HepG2 (cell line): ENCODE results near the gene TTLL11. TPM values are rescaled to one million over a fixed set of nuclear protein-coding genes. Genes with fewer than 3 reads are reported as not detected.

Experiments used
- BCL3 ChIP-seq: sonication (generic); formaldehyde crosslinking; IDR thresholded peaks from 2 replicates; pipeline ENCODE4 v1.5.1; 2020; ENCODE audit warnings: mild to moderate bottlenecking, missing genetic modification reagents, moderate library complexity
- CENPBD1 ChIP-seq: sonication (generic); formaldehyde crosslinking; IDR thresholded peaks from 2 replicates; pipeline ENCODE4 v1.8.0; 2022; ENCODE audit warnings: missing genetic modification reagents, low read depth, mild to moderate bottlenecking, borderline replicate concordance
- ELK4 ChIP-seq: sonication (generic); formaldehyde crosslinking; IDR thresholded peaks from 2 replicates; pipeline ENCODE4 v1.9.0; 2021; ENCODE audit warnings: missing genetic modification reagents, borderline replicate concordance
- MAFK ChIP-seq, 2 experiments: IDR thresholded peaks in 1 of 2; conservative IDR thresholded peaks in 1 of 2; 2 replicates each; pipeline ENCODE4 v1.6.1; 2011; ENCODE audit warnings: improper control_type of control experiment in 2 of 2, low read length in 2 of 2
- POLR2AphosphoS2 ChIP-seq: IDR thresholded peaks from 2 replicates; pipeline ENCODE4 v1.6.1; 2011; ENCODE audit warnings: low read depth, low read length, improper control_type of control experiment
- RXRA ChIP-seq: sonication (generic); formaldehyde crosslinking; IDR thresholded peaks from 2 replicates; pipeline ENCODE4 v1.5.1; 2020; ENCODE audit warnings: missing genetic modification reagents
- SMAD1 ChIP-seq: sonication (generic); formaldehyde crosslinking; IDR thresholded peaks from 2 replicates; pipeline ENCODE4 v1.4.0; 2020; ENCODE audit warnings: missing genetic modification reagents, low read depth, mild to moderate bottlenecking, borderline replicate concordance
- ZNF20 ChIP-seq: sonication (generic); formaldehyde crosslinking; IDR thresholded peaks from 2 replicates; pipeline ENCODE4 v1.4.0; 2020; ENCODE audit warnings: mild to moderate bottlenecking, moderate library complexity, missing genetic modification reagents
- ZNF432 ChIP-seq: sonication (generic); formaldehyde crosslinking; IDR thresholded peaks from 2 replicates; pipeline ENCODE4 v1.5.0; 2020; ENCODE audit warnings: missing genetic modification reagents, mild to moderate bottlenecking, borderline replicate concordance
- ZNF75D ChIP-seq: sonication (generic); formaldehyde crosslinking; IDR thresholded peaks from 2 replicates; pipeline ENCODE4 v1.8.1; 2023; ENCODE audit warnings: missing genetic modification reagents, mild to moderate bottlenecking, borderline replicate concordance
- polyA plus RNA-seq, 8 experiments: library from polyadenylated mRNA; depleted of rRNA in 3 of 8; stranded (reverse) in 7 of 8; unstranded in 1 of 8; fragments of >200 nt; fragmentation: Illumina TruSeq in 4 of 8; extraction: Trizol in 4 of 8; gene quantifications; 2 replicates each; pipeline versions ENCODE4 v1.2.1 to v1.2.3, GENCODE V29; 2011 to 2016; ENCODE audit warnings: low read depth in 4 of 8, missing spikeins in 1 of 8, mixed read lengths in 1 of 8; ENCODE audit not compliant: insufficient read depth in 1 of 8
- total RNA-seq, 5 experiments: library from RNA; depleted of rRNA; stranded (reverse); fragments of >200 nt; fragmentation: Illumina TruSeq; extraction: Trizol; gene quantifications; 2 replicates each; pipeline ENCODE4 v1.2.3, GENCODE V29; 2016; ENCODE audit warnings: low read depth in 1 of 5
- TF ChIP-seq, protein P1 (sequence below): sonication (generic); formaldehyde crosslinking; conservative IDR thresholded peaks from 2 replicates; pipeline ENCODE4 v1.4.0; 2020; ENCODE audit warnings: mild to moderate bottlenecking, missing genetic modification reagents, moderate library complexity
- TF ChIP-seq, protein P2 (sequence below): sonication (generic); formaldehyde crosslinking; conservative IDR thresholded peaks from 2 replicates; pipeline ENCODE4 v1.4.0; 2020; ENCODE audit warnings: missing genetic modification reagents

TTLL11 gene
- total and polyA plus RNA-seq, 2 of the 13 experiments (the other 11 are each of a cell fraction or from before 2014, with no cell fraction given): 4.5 to 5.2 TPM

DNA sequence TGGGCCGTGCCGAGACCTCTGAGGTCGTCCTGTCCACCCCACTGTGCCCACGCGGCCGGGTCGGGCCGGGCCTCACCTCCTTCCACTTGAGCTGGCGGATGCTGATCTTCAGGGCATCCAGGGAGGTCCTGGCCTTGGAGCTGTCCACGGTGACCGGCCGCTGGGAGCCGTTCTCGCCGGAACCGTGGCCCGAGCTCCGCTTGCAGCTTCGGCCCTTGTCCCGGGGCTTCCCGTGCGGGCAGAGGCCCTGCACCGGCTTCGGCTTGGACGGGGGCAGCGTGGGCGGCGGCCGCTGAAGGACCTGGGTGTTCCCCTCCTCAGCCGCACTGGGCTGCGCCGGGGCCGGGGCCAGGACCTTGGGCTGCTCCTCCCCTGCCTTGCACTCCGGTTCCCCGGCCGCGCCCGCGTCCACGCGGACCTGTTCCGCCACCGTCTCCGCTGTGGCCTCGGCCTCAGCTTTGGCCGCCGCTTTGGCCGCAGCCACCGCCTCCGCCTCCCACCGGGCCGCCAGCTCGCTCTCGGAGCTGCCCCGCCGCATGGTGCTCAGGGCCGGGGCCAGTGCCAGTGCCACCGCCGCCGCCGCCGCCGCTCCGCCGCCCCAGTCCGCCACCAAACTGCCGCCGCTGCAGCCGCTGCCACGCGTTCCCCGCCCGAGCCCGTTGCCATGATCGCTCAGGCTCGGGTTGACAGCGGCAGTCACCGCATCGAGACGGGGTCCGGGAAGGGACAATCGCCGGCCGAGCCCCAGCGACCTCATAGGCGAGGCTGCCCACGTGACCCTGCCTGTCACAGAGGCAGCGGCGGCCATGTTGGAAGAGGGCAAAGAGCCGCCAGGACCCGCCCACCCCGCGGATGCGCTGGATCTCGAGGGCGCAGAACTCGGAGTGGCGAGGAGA is at the start of gene TTLL11 (continued):
- TF ChIP-seq SMAD1 (no peak; the same call in 1 of the 2 replicates), ZNF75D (CRISPR knock-in tag) (no peak), RXRA (peak; percentile 46; the same call in 1 of the 2 replicates), ZNF432 (no peak), POLR2AphosphoS2 (no peak), BCL3 (CRISPR knock-in tag) (no peak; the same call in 1 of the 2 replicates), ELK4 (no peak), ZNF20 (CRISPR knock-in tag) (no peak), MAFK (conservative IDR thresholded peaks at IDR 0.05 in 1 of 2, IDR thresholded peaks at IDR 0.05 in 1 of 2; ENCODE audit: low read length in 2 of 2) (no peak), CENPBD1 (CRISPR knock-in tag) (no peak)
- TF ChIP-seq, protein P1, sequence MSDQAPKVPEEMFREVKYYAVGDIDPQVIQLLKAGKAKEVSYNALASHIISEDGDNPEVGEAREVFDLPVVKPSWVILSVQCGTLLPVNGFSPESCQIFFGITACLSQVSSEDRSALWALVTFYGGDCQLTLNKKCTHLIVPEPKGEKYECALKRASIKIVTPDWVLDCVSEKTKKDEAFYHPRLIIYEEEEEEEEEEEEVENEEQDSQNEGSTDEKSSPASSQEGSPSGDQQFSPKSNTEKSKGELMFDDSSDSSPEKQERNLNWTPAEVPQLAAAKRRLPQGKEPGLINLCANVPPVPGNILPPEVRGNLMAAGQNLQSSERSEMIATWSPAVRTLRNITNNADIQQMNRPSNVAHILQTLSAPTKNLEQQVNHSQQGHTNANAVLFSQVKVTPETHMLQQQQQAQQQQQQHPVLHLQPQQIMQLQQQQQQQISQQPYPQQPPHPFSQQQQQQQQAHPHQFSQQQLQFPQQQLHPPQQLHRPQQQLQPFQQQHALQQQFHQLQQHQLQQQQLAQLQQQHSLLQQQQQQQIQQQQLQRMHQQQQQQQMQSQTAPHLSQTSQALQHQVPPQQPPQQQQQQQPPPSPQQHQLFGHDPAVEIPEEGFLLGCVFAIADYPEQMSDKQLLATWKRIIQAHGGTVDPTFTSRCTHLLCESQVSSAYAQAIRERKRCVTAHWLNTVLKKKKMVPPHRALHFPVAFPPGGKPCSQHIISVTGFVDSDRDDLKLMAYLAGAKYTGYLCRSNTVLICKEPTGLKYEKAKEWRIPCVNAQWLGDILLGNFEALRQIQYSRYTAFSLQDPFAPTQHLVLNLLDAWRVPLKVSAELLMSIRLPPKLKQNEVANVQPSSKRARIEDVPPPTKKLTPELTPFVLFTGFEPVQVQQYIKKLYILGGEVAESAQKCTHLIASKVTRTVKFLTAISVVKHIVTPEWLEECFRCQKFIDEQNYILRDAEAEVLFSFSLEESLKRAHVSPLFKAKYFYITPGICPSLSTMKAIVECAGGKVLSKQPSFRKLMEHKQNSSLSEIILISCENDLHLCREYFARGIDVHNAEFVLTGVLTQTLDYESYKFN (CRISPR knock-in tag): no peak; the same call in 1 of the 2 replicates
- TF ChIP-seq, protein P2, sequence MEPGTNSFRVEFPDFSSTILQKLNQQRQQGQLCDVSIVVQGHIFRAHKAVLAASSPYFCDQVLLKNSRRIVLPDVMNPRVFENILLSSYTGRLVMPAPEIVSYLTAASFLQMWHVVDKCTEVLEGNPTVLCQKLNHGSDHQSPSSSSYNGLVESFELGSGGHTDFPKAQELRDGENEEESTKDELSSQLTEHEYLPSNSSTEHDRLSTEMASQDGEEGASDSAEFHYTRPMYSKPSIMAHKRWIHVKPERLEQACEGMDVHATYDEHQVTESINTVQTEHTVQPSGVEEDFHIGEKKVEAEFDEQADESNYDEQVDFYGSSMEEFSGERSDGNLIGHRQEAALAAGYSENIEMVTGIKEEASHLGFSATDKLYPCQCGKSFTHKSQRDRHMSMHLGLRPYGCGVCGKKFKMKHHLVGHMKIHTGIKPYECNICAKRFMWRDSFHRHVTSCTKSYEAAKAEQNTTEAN: no peak
